Measurements from ENCODE around the gene STARD4.

STARD4 gene

DNA sequence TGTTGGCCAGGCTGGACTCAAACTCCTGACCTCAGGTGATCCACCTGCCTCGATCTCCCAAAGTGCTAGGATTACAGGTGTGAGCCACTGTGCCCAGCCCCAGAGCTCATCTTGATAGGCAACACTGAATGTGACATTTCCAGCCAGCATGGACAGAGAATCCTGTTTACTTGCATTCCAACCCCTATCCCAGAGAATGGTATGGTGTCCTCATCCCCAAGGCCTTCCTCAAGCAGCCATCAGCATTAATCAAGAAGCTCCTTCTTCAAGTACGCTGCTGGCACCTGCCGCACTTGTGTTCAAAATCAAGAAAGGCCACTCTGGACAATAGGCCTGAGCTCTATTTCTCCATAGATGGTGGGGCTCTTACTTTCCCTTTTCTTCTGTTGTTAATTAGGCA lies 40.2 kb downstream of the STARD4 start:
- DNase-seq (ENCODE audit: low read depth, low spot score) = no peak

DNA sequence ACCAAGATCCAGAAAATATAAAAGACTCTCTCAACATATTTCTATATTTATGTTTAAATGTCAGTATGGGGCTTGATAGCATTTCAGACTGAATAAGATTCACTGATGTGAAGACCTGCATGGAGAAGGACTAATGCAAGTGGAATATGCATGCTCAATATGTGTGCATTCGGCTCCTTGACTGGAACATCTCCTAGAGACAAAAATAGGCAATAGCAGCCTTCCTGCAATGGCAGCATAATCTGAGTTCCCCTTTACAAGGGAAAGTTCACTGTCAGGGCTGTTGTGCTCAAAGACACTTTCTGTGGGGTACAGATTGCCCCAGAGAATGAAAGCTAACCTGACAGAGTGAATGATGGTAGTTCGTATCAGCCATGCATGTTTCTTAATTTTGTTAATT lies 42.4 kb downstream of the STARD4 start:
- no peak for DNase-seq (ENCODE audit: low read depth, low spot score)

DNA sequence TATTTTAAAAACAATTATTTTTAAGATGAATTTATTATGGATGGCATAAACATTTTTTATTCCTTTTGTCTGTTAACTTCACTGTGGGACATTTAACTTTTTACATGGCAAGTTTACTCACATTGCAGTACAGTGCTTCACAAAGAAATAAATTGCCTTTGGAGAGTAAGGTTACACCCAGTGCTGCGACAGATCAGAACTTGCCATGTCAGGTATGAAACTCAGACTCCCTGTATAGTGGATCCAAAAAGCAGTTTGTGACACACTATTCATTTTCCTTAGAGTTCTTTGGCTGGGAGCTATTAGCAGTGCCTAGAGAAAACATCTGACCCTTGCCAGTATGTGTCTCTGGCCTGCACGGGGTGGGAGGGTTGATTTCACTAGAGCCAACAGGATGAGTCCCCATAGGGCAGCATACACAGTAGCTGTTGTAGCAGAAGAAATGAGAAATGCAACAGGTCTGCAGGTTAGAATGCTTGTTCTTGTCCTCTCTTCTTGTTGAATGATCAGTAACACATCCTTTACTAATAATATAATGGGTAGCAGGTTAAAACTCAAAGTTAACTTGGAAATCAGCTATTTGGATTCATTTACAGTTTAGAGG lies 42.9 kb downstream of the STARD4 start:
- no peak for DNase-seq (ENCODE audit: low read depth, low spot score)

DNA sequence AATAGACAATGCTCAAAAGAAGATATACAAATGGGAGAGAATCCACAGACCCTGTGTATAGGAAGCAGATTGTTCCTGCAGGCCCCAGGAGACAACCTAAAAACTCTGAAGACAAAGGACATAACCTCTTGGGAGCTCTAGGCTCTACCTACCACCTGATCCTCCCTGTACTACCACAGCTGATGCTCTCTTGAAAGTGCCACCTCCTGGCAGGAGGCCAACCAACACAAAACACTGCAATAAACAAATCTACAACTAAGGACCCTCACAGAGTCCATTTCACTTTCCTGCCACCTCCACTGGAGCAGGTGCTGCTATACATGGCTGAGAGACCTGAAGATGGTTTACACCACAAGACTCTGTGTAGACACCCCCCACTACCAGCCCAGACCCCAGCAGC lies 49.0 kb downstream of the STARD4 start:
- no peak for DNase-seq (ENCODE audit: low read depth, low spot score)

DNA sequence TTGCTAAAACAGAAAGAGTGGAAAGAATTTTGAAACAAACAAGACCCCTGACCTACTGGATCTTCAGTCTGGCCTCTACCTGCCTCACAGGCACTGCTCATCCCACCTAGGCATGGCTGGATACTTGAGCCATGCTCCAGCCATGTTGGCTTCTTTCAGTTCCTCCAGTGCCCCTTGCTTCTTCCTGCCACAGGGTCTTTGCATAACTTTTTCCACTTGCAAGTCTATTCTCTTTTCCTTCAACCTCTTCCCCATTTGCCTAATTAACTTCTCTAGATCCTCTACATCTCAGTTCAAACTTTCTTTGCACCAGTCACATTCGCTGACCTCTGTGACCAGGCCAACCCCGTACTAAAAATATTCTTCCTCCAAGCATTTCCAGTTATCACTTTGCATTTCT lies 50.4 kb downstream of the STARD4 start:
- no peak for DNase-seq (ENCODE audit: low read depth, low spot score)

DNA sequence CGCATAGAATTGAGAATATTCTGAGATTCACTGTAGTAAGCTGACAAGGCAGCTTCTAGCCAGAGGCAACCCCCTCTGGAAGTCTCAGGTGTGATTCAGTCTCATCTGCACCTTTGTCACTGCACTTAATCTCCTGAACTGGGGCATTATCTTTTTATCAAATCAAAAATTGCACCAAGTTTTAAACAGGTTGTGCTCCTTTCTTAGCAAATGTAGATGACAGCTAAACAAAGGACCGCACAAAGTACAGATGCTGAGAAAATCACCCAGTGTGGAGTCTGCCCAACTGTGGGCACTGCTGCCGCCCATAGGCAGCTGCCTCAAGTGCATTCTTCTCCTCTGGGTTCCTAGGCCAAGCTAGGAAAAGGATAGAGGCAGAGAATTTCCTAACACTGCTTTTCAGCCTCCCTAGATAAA lies 51.1 kb downstream of the STARD4 start:
- DNase-seq (ENCODE audit: low read depth, low spot score) = no peak

DNA sequence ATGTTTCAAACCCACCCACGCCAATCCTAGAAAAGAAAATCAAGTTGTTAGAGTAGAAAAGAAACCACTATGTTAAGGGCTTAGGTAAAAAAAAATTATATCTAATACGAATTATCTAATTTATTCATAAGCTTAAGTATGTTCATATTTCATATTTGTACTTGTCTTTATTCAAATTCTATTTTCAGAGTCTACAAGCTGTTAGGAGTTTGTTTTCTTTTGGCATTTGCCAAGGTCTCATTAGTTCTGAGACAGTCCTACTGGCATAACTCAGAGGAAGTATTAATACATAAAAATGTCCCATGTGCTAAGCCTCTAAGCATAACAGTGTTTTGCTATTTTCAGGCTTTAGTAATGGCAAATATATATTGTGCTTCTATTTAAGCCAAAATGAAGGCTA lies 57.6 kb downstream of the STARD4 start:
- DNase-seq (ENCODE audit: low read depth, low spot score) = no peak

DNA sequence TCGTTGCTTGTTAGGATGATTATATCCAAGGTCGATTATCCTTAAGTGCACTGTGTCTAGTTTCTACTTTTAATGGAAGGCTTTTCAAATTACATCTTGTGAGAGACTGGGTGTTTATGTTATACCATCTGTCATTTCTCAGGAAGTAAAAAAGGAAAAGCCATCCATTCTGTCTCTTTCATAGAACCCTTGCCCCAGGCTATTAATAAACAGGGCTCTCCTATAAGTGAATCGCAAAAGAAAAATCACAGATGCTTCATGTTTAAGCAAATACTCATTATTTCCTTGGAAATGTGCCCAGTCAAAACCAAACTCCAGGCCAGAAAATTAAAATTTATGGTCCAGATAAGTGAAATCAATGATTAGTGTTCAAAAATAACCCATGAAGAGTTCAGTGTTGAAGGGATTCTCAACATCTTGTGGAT lies 58.1 kb downstream of the STARD4 start:
- DNase-seq (ENCODE audit: low read depth, low spot score) = no peak

DNA sequence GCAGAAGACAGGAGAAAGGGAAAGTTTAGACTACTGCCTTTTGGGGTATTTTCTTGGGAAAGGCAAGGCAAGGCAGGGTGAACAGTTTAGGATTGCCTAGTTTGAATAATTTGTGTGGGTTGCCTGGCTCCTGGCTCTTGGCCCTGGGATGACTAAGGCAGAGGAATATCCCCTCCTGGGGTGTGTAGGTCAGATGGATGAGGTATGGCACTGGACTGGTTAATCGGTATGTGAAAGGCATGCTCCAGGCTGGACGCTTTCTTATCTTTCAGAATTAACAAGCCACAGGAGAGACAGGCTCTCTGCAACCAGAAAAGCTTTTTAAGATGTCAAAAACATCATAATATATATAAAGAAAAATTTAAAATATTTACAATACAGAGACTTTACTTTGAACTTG lies 58.6 kb downstream of the STARD4 start:
- no peak for DNase-seq (ENCODE audit: low read depth, low spot score)

DNA sequence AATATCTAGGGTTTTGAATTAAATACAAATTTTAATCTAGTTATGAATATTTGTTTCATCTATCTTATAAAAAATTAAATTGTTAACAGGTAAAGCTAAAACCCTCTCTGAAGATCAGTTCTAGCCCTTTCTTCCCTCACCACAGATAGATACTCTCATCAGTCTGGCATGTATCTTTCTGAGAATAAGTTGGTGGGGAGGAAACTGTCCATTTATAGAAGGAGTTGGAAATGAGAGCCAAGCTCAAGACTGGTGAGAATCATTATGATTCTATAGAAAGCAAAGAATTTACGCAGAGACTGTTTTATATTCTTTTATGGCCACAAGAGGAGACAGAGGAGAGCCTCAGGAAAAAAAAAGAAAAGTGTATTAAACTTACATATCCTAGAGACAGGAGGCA lies 59.0 kb downstream of the STARD4 start:
- no peak for DNase-seq (ENCODE audit: low read depth, low spot score)

DNA sequence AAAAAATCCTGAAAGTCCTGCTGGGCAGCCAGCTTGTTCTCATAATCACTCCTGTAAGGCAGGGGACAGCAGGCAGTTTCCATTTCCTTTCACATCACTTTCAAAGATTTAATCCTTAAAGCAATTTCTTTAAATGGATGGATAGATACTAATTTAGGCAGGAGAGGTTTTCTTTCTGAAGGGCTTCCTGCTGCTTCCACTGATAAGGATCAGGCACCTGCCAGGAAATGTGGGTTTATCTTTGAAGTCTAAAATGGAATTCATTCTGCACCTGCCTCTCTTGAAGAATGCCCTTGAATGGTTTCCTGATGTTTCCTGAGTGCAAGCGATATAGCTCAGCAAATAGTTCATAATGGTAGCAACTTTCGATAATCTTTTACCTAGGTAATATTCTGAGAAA lies 64.5 kb downstream of the STARD4 start:
- no peak for DNase-seq (ENCODE audit: low read depth, low spot score)

DNA sequence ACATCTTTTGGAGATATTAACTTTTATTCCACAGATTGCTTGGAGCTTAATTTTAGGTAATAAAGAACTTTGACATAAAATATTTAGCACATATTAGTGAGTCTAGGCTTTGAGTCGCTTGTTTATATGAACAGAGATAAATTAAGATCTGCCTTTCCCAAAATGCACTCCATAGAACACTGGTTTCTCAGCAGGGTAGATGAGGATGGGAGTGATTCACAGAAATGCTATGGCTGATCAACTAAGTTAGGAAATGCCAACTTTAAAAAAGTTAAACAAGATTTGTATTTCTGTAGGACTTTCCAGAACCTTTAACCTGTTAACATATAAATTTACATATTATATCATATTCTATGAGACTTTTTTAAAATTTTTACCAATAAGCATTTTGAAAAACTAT lies 65.2 kb downstream of the STARD4 start:
- DNase-seq (ENCODE audit: low read depth, low spot score) = no peak

Measured in activated naive CD8-positive, alpha-beta T cell treated with anti-CD3 and anti-CD28 coated beads, Interleukin-2, amount 50 U/mL, for 16 hours (primary cell).